IPS DF 4.7 (cell line): ENCODE data around the gene EYA4.

Experiments
- DNase-seq: peaks from one replicate; pipeline ENCODE4 v3.0.0-alpha.2; 2013; ENCODE audit warnings: low spot score; ENCODE audit errors: extremely low read depth

EYA4 gene

DNA sequence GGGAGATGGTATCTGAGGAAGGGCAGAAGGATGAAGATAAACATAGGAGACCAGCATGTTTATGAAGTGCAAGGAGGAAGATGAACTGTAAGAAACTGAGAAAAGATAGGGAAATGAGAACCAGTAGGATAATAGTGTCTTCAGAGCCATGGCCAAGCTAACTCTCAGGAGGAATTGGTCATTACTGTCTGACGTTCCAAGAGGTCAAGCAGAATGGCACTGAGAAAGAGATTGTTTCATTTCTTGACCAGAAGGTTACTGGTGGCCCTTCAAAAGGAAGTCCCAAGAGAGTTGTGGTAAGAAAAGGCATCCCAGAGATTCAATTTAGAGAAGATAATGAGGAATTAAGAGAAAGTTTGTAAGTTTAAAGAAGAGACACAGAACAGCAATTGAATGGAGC lies 47.5 kb downstream of the EYA4 start:
- no peak for DNase-seq

DNA sequence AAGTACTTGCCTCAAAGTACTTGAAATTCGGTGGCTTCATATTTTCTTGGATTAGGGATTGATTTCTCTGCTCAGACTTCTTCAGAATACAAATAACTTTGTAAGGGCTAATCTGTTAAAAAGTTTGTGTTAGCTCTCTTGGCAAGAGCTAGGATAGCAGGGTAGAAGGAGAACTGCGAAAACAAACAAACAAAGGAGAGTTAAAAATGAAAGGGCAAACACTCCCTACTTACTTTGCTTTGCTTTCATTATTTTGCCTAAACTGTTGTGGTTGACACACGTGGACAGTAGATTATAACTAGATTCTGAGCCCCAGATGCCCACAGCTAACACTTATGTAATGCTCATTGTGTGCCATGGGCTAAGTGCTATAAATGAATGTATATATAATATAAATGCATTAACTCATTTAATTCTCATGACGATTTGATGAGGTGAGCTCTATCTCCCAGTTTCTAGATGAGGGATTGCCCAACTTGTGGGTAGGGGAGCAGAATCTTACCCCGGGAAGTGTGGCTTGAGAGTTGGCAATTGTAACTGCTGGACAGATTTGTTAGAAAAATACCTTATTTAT lies 48.7 kb downstream of the EYA4 start:
- DNase-seq = no peak

DNA sequence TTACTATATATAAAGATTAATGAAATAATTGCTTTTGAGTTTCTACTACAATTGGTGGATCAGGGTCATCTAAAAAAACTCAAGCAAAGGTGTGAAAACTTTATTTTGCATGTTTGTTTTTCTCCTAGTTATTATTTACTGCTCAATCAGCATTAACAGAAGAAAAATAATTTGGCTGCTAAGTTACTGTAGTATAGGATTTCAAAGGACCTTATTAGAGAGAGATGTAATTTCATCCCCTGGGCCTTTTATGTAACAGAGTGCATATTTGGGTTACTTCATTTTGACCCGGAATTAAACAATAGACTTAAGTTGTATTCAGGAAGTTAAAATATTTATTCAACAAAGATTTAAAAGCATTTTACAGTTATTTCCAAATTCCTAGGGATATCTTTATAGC lies 49.8 kb downstream of the EYA4 start:
- no peak for DNase-seq

DNA sequence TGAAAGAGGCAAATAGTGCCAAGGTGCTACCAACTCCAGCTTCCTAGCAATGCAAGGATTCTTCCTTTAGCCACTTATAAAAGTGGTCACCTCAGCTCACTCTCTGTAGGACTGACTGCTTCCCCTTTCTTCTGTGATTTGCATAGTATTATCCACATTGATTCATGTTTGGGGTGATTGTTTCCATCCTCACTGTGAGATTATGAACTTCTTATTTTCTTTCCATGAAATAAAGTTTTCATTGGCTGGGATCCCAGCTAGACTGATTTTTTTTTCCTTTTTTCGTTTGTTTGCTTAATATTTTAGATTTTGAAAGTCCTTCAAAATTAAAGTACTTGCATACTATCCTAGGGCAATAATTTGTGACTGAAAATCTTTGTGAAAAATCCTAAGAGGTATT lies 50.5 kb downstream of the EYA4 start:
- DNase-seq = no peak

DNA sequence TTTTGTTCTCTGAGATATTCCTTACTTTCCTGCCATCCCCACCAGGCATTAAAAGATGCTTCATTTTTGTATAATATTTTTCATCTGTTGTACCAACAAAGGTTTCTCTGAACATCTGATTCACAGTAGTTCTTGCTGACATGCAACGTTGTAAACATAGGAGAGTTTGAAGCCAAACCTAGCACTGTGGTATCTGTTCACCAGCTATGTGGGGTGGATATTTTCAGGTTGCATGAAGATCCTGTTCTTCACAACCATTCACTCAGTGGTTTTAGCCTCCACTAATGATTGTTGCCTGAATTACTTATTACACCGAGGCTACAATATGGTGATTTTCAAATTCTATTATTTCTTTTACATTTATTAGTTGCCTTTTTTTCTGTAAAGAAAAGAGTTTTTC lies 56.5 kb downstream of the EYA4 start:
- no peak for DNase-seq

DNA sequence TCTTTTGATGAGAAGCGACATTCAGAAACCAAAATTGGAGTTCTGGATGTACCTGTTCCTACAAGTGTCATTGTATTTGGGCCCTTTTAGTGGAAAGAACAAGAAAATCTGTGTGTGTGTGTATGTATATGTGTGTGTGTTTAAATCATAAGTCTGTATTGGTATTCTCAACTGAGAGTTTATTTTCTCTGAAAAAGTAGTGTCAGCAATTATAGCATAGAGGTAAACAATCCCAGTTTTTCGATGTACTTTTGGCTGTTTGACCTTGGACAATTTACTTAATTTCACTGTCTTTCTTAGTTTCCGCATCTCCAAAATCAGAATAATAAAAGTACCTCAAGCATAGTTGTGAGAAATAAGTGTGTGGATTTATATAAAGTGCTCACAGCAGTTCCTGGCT lies 57.2 kb downstream of the EYA4 start:
- no peak for DNase-seq

DNA sequence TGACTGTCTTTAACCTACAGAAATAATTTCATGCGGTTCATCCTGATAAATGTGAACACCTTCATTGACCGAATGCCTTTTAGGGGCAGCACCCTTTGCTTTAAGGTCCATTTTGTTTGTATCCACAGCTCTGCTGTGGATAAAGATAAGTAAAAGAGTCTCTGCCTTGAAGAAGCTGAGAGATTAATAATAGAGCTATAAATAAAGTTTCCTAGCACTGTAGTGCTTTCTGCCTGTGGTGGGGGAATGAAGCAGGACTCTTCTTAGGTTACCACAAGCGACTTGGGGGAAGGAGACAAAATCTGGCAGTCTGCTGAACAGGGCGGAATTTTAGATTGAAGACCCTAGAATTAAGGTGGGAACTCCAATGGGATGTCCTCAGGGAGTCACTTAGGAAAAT lies 57.6 kb downstream of the EYA4 start:
- DNase-seq = no peak

DNA sequence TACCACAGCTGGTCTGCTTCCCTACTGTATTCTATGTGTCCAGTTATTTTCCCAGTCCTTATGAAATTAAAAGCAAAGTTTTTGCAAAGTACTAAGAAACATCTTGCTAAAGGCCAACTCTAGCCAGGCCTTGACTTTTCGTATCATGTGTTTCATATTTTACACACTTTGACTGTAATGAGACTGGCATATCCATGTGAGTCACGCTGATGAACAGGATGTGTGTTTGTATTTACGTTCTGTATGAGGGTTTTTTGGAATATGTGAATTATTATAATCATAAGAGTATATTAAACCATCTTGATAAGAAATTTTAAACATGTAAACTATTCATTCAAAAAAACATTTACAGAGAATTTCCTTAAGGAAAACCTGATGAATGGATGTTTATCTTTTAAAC lies 59.7 kb downstream of the EYA4 start:
- DNase-seq = no peak

DNA sequence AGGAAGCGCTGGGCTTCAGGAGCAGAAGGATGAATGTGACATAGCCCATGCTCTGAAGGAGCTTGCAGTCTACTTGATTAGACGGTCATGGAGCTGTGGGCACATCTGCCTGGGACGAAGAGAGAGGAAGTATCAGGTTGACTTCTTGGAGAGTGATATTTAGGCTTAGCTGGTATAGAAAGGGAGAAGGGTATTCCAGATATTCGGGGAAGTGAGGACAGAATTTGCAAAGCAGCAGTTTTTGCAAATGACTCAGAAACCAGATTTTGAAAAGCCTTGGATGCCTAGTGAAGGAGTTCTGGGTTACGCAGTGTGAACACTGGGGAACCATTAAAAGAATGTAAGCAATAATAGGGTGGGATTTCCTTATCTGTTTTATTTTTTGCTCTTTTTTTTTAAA lies 60.7 kb downstream of the EYA4 start:
- no peak for DNase-seq

DNA sequence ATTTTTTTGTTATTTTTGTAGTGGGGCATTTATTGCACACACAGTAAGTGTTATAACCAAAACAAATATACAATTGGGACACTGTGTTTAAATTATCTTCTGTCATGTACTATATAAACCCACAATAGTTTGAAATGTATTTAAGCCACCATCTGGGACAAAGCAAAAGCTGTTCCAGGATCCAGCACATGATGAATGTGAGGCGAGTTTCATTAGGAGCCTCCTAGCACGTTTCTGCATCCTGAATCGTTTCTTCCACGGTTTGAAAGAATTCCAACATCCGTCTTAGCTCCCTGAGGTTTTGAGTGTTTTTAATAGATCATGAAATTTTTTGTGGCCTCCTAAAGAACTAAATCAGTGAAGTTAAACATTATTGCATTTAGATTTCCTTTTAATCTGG lies 65.8 kb downstream of the EYA4 start:
- no peak for DNase-seq

DNA sequence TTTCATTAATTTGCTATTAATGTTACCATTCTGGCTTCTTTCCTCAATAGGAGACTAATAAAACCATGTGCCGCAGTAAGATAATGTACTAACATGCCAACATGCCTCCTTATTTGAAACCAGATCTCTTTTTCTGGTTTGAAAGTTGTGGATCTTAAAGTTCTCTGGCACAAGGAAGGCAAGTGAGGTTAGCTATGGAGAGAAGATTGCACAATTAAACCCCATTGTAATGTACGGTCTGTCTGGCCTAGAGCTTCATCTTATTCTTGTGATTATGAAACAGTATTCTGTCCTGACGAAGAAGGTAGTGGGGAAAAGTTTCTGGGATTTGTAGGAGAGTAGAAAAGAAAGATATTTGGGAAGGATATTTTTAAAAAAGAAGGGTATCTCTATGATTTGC lies 68.4 kb downstream of the EYA4 start:
- no peak for DNase-seq

DNA sequence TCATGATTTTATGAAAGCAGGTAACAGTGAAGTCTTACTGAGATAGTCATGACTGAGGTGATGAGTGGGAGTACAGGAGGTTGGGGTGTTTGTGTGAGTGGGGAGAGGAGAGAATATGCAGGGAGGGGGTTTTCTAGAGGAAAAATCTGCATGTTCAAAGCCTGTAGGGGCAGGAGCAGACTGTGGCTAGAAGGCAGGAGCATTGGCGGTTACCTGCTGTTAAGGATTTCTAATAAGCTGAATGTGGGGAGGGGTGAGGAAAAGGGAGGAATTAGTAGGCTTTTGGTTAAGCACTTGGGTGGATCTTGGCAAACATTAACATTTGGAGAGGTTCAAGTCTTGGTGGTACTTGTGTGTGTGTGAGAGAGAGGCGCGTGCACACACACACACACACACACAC lies 70.8 kb downstream of the EYA4 start:
- DNase-seq = no peak

DNA sequence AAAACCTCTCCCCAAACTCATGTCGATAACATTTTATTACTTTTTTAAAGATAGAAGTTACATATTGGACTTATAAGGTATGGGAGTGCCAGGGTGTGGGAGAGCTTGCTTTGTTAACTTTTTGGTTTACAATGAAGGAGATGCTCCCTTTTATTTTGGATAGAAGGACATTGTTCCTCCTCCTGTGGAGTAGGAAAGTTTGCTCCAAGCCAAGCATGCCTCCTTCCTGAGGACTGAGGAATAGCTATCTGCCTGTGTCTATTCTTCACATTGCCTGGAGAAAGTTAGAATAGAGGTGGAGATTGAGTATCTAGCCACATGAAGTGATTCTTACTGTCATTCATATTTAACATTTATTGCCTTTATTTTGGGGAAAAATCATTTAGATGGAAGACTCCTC lies 71.9 kb downstream of the EYA4 start:
- no peak for DNase-seq

DNA sequence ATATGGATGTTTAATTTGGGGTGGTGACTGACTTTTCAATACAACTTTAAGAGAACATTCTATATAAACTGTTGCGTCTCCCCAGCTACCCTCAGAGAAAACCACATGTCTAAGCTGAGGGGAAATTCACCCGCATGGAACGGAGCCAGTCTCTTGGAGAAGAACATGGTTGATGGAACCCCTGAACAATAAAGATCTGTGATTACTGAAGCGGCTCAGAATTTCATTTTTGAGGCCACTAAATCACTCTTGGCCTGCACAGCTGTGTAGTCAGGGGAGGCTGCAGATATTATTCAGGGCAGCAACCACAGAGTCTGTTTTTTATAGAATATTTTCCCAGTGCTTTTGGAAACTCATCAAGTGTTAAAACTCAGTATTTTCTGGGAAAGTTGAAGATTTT lies 73.8 kb downstream of the EYA4 start:
- no peak for DNase-seq

DNA sequence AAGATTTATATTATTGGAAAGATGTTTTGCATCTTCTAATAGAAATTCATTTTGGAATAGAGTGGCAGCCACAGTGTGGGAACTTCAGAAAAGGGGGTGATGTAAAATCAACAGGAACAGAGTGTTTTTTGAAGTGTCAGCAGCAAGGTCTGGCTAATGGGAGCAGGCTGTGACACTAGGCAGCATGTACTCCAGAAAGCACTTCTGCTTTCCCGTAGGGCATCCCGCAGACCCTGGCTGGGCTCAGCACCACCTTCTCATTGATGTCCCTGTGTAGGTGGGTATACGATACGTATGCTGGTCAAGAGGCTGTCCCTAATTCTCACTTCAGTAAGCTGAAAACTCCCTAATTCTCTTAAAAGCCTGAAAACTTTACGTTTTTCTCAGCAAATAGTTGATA lies 74.7 kb downstream of the EYA4 start:
- DNase-seq = no peak

DNA sequence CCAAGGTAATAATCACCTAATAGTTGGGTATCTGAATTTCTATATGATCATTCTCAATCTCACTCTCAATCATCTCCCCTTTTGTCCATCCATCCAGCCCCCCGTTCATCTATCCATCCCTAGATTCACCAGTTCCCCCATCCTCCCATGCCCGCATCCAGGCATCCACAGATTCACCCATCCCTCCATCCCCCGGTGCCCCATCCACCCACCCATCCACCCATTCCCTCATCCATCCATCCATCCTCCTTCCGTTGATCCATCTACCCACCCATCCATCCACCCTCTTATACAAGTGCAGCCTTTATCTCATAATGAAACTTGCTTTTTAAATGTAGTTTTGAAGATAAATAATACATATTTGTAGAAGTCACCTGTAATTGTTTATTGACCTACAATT lies 76.5 kb downstream of the EYA4 start:
- DNase-seq = no peak

DNA sequence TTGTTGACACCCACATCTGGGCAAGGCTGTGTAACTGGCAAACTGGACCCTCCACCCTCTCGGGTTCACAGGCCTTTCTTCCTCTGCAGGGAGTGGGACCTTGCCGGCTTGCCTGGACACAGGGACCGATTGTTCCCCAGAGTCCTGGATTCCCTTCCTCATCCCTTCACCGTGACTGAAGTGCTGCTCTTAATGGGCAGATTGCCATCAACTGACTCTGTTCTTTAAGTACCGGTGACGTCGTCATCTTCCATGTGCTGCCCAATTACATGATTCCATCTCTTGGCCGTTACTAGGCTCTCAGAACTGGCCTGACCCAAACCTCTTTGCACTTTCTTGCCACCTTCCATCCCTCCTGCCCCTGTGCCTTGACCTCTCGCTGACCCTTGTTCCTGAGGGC lies 85.4 kb downstream of the EYA4 start:
- no peak for DNase-seq

DNA sequence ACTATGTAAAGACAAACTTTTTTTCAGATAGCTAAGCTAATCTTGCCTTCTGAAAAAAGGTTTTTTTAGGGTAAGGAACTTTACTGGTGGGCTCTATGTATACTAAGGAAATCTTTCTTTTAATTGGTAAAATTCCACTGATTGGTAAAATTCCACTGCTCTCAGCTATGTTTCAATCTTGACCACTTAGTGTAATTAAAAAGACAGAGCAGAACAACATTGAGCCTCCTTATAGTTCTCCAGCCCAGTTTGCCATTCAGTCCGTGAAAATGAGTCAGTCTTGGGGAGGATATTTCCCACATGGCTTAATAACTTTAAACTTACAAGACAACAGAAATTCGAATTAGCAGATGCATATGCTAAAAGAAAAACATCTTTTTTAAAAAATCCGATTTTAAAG lies 92.7 kb downstream of the EYA4 start:
- no peak for DNase-seq

DNA sequence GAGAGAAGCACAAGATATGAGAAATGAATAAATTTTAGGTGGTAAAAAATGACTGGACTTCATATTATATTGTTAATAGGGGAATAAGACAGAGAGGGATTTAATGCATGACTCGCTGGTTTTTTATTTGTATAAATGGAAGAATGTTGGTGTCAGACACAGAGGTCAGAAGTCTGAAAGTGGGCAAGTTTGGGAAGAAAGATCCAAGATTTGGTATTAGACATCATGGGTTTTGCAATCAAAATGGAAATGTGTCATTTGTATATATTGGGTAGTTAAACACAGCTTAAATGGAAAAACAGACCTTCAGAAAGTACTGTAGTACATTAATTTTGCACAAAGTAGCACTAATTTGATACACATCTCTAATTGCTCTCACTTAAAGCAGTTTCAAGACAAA lies 96.2 kb downstream of the EYA4 start:
- DNase-seq = no peak

DNA sequence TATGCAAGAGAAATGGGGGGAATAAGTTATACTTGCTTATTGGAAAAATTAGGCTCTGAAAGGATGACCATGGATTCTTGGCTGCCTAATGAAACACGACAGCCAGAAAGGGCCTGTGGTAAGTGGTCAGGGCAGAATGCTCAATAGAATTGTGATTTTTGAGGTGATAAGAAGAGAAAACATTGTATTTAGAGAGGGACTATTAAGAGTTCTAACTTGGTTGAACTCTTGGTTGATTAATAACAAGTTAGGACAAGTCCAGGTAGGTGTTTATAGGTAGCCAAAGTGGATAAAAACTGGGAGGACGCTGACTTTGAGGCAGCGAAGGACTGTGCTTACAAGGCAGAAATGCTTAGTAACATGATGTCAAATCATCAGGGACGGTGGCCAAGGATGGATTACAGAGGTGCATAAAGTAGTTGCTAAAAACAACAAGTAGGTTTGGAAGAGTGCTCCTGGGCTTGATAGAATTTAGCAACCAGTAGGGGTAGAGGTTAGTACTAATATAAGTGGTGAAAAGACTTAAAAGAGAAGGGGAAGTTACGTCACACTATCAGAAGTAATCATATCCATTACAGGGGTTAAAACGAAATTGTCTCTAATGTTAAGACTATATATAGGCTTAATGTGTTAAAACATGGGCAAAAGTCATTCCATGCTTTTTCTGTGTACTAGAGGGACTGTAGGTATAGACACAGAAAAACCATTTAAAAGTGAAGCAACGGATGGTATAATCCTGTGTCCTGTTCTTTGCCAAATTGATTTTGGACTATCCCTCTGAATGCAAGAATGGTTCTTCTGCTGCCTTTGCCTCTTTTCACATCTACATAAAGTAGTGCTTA lies 98.6 kb downstream of the EYA4 start:
- no peak for DNase-seq

DNA sequence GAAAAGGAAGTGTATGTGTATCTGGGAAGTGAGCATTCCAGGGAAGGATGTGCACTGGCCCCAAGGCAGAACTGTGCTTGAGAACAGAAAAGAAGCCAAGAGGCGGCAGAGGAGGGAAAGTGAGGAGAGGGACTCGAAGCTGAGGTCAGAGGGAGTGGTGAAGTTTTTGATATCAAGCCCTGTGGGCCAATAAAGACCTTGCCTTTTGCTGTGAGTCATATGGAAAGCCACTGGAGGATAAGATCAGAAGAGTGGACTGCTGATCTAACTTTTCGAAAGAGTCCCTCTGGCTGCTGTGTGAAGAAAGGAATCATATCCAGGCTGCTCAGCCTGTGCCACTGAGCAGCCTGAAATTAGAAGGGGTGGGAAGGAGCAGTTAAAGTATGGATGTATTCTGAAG lies 99.4 kb downstream of the EYA4 start:
- no peak for DNase-seq

DNA sequence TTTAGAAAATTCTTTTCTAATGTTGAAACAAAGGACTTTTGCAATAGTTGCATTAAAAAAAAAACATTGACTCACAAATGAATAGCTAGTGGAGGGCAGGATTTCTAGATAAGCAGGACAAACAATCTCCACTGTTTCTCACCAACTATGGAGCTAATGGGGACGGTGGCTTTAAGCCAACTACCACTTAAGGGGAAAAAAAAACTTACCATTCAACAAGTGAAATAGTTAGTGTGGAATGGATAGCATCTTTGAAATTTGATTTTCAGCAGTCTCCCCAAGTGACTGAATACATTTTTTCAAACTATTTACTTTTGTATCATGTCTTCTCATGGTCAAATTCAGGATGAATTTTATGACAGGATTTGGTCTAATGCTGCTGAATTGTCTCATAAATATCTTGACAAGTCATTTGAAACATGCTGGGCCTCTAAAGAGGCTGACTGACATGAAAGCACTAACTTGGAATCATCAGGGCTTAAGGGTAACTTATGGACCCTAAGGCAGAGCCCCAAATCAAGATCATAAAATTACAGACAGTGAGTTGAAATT lies 100.5 kb downstream of the EYA4 start:
- DNase-seq = no peak

DNA sequence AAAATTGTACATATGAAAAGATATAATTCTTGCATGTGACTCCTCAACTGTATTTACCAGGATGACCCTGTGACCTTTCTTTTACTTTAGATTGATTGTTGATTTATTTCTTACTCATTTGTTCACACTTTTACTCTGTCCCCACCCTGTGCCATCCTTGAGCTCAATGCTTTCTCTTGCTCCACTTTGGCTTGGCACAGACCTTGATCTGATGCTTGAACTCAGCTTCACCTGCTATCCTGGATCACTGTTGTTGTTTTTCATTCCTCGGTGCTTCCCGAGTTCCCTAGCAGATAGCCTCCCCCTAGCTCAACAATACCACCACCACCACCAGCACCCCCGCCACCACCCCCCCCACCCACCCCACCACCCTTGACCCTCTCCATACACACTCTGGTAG lies 102.1 kb downstream of the EYA4 start:
- DNase-seq = no peak
